SKM-1 treated with dmso at 0.1 percent for 144 hours (cell line): Measurements from ENCODE around the gene SDR42E2.
"Not testable (repeated sequence)": the region's sequence is repeated elsewhere in the genome, so short reads cannot be mapped to it uniquely, and the experiment has no call there.

Source experiments
- DNase-seq: peaks from one replicate; lab custom pipeline; 2025; ENCODE audit not compliant: unreplicated experiment; lab: John Stamatoyannopoulos, UW

SDR42E2 gene

GRCh38 chr16:22210854-22211253 is 48.5 kb downstream of the SDR42E2 start:
- no peak for DNase-seq

DNA sequence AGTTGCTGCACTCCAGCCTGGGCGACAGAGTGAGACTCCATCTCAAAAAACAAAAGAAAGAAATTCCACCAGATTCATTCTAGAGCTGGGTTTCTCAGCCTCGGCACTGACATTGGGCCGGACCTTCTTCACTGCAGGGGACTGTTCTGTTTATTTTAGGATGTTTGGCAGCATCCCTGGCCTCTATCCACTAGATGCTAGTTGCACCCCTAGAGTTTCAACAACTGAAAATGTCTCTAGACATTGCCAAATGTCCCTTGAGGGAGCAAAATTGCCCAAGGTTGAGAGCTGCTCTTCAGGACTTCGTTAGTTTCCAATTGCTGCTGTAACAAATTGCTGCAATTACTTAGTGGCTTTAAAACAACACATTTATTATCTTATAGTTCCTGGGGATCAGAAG is 50.9 kb downstream of the SDR42E2 start:
- no peak for DNase-seq

DNA sequence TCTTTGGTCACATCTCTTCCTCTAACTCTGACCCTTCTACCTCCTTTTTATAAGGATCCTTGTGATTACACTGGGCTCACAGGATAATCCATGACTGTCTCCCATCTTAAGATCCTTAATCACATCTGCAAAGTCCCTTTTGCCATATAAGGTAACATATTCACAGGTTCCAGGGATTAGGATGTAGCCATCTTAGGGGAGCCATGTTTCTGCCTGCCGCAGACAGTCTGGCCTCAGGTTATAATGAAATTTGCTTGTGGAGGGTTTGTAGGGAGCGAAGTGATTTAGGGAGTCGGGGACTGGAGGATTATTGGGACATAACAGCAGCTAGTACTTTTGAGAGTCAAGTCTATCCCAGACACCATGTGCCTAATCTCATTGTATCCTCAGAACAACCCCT is 51.5 kb downstream of the SDR42E2 start:
- DNase-seq, result no peak

DNA sequence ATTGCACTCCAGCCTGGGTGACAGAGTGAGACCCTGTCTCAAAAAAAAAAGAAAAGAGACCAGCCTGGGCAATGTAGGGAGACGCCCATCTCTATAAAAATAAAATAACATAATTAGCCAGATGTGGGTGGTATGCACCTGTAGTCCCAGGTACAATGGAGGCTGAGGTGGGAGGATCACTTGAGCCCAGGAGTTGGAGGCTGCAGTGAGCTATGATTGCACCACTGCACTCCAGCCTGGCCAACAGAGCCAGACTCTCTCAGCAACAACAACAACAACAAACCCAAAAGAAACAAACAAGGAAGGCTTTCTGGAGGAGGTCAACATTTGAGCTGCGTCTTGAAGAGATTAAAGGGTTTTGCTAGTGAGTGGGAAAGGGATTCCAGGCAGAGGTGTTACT is 52.1 kb downstream of the SDR42E2 start:
- DNase-seq, result no peak

DNA sequence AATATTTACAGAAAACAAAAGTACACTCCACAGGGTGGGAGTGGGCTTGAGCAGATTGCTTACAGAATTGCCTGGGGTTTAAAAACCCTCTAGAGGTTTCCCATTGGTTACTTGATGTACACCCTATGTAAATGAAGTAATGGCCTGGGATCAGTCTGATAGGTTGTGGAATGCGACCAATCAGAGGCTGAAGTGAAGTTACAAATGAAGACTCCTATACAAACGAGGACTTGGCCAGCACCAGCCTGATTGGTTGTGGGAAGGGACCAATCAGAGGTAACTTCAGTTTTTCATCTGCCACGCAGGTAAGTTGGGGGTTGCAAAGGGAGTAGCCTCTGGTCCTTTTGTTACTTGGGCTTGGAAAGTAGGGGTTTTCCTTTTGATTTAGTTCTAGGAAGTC is 52.6 kb downstream of the SDR42E2 start:
- DNase-seq, result no peak

GRCh38 chr16:22216191-22216831 is 54.0 kb downstream of the SDR42E2 start:
- no peak for DNase-seq

- not testable (repeated sequence) for DNase-seq
These were observed 54.5 kb downstream of the SDR42E2 start for GRCh38 chr16:22216832-22217225.

GRCh38 chr16:22217890-22218730 is 55.8 kb downstream of the SDR42E2 start:
- no peak for DNase-seq

GRCh38 chr16:22219389-22220068 is 57.2 kb downstream of the SDR42E2 start:
- DNase-seq, result no peak

DNA sequence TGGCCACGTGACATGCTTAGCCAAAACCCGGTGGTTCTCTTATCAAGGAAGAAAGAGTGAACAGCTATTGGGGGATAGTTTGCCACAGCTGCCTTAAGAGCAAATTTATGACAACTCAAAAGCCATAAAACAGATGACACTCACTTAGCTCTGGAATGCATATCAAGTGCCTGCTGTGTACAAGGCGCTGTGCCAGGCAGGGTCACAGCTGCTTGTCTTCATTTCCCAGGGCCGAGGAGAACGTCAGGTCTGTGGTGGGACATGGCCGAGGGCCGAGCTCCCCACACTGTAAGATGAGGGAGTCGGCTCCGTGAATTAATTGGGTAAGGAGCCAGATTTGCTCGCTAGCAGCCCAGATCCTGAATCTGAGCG is 57.7 kb downstream of the SDR42E2 start:
- no peak for DNase-seq

GRCh38 chr16:22220714-22221113 is 58.4 kb downstream of the SDR42E2 start:
- no peak for DNase-seq

DNA sequence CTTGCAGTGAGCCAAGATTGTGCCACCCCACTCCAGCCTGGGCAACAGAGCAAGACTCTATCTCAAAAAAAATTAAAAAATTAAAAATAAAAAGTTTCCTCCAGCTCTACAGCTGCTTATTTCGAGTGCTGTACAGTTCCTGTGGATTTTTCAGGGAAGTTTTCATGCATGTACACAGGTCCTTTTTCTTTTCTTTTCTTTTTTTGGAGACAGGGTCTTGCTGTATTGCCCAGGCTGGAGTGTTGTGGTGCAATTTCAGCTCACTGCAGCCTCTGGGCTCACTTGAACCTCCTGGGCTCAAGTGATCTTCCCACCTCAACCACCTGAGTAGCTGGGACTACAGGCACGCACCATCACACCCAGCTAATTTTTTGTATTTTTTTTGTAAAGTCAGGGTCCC is 59.7 kb downstream of the SDR42E2 start:
- DNase-seq, result no peak

- DNase-seq, result no peak
These were observed 60.7 kb downstream of the SDR42E2 start for GRCh38 chr16:22222998-22223397.

DNA sequence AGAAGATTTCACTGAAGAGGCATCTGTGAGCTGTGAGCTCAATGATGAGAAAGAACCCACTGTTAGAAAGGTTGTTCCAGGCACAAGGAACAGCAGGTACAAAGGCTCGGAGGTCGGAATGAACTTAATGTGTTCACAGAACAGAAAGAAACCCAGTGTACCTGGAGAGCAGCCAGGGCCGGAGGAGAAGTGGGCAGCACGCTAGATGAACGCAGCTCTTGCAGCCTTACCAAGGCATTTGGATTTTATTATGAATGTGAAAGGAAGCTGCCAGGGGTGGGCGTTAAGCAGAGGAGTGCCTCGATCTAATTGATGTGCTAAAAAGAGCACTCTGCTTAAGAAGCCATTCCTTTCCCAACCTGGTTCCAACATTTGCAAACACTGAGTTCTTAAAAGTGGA is 62.8 kb downstream of the SDR42E2 start:
- DNase-seq, result no peak

DNA sequence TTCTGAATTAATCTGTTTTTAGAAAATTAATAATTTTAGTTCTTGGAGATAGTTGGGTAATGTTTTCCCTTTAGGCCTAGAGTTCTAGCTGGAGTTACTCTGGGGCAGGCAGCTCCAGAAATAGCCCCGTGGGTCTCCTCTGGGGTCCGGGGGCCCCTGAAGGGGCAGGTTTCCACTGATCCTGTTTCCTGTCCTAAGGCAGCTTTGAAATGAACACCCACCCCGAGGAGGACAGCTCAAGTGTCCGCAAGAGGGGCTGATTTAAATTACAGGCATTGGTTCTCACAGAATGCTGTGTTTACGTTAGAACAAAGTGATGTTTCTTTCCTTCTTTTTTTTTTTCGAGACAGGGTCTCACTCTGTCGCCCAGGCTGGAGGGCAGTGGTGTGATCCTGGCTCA is 67.6 kb downstream of the SDR42E2 start:
- no peak for DNase-seq

DNA sequence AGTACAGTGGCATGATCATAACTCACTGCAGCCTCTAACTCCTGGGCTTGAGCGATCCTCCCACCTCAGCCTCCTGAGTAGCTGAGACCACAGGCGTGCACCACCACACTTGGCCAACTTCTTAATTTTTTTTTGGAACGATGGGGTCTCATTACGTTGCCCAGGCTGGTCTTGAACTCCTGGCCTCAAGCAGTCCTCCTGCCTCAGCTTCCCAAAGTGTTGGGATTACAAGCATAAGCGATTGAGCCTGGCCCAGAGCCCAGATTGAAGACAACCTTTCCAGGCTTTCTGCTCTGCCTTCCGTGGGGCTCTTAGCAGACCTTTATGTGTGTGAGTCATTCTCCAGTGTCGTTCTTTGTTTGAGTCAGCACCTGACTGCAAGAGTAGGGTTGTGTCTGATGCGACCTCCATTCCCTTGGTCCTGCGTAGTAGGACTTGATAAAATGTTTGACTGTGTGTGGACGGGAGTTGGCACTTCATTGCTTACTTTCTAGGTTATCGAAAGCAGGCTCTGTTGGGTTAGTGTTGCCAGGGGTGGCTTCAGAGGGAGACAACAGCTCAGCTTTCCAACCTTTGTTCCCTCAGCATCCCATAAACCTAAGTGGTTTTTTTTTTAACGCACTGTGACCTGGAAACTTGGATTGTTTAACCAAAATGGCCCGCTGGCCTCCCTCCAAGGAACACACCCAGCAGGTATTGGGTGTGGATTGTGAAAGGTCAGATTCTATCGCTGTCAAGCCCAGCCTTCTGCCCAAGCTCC is 70.2 kb downstream of the SDR42E2 start:
- DNase-seq, result no peak

DNA sequence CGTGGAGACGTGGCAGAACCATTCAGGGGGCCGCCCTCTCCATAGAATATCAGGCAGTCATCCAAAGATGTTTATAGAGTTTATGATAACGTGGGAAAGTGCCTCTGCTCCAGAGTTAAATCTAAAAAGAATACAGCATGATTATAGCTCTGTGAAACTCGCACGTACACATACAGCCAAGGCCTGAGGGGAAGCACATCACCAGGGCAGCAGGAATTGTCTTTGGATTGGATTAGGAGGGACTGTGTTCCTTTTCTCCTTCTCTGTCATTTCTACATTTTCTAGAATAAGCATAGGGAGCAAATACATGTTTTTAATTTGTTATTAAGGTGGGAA is 70.7 kb downstream of the SDR42E2 start:
- DNase-seq, result no peak

GRCh38 chr16:22235839-22236745 is 73.8 kb downstream of the SDR42E2 start:
- no peak for DNase-seq

DNA sequence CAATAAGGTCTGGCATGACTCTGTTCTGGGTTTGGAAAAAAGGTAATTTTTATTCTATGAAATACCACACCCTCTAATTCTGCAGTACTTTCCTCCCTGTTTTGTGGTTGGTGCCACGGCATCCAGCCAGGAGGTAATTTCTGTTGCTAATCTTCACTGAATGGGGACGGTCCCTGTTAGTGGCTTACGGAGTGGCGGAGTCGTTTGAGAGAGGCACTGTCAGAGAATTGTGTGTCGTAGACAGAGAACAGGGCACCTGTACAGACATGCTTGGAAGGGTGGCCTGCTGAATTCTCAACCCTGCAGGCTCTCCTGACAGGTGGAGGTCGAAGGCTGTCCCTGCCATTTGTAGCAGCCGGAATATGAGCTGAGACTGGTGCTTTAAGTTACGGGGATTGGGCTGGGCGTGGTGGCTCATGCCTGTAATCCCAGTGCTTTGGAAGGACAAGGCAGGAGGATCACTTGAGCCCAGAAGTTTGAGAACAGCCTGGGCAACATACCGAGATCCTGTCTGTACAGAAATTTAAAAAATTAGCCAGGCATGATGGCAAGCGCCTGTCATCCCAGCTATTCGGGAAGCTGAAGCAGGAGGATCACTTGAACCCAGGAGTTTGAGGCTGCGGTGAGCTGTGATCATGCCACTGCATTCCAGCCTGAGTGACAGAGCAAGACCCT is 77.0 kb downstream of the SDR42E2 start:
- DNase-seq, result no peak
